AG20443 (cell line): ENCODE data around the gene PPP1R12A.
"Not testable (repeated sequence)": the region's sequence is repeated elsewhere in the genome, so short reads cannot be mapped to it uniquely, and the experiment has no call there.

Experiments
- DNase-seq: peaks from one replicate; pipeline ENCODE4 v3.0.0; 2012; ENCODE audit warnings: low spot score, mixed read lengths

Gene PPP1R12A

GRCh38 chr12:79891506-79892162, 43.3 kb downstream of the PPP1R12A start:
- no peak for DNase-seq

- no peak for DNase-seq
Measured at GRCh38 chr12:79887890-79888289, 47.0 kb downstream of the PPP1R12A start.

GRCh38 chr12:79886917-79887519, 47.9 kb downstream of the PPP1R12A start:
- no peak for DNase-seq

- DNase-seq: no peak
Measured at GRCh38 chr12:79885911-79886490, 48.9 kb downstream of the PPP1R12A start.

GRCh38 chr12:79884401-79885006, 50.4 kb downstream of the PPP1R12A start:
- DNase-seq: no peak

GRCh38 chr12:79883216-79883615, 51.7 kb downstream of the PPP1R12A start:
- no peak for DNase-seq

GRCh38 chr12:79881351-79881750, 53.5 kb downstream of the PPP1R12A start:
- no peak for DNase-seq

- DNase-seq: not testable (repeated sequence)
Measured at GRCh38 chr12:79878506-79878905, 56.4 kb downstream of the PPP1R12A start.

- DNase-seq: no peak
Measured at GRCh38 chr12:79877246-79877645, 57.7 kb downstream of the PPP1R12A start.

GRCh38 chr12:79874665-79875064, 60.2 kb downstream of the PPP1R12A start:
- DNase-seq: no peak

- no peak for DNase-seq
Measured at GRCh38 chr12:79873201-79873600, 61.7 kb downstream of the PPP1R12A start.

- DNase-seq: no peak
Measured at GRCh38 chr12:79871621-79872020, 63.3 kb downstream of the PPP1R12A start.

GRCh38 chr12:79870916-79871315, 64.0 kb downstream of the PPP1R12A start:
- DNase-seq: no peak

GRCh38 chr12:79859646-79860045, 75.3 kb downstream of the PPP1R12A start:
- no peak for DNase-seq

- DNase-seq: peak; percentile 44
Measured at GRCh38 chr12:79858518-79858917, 76.4 kb downstream of the PPP1R12A start.

- no peak for DNase-seq
Measured at GRCh38 chr12:79857675-79858074, 77.2 kb downstream of the PPP1R12A start.

GRCh38 chr12:79850610-79851299, 84.1 kb downstream of the PPP1R12A start:
- DNase-seq: no peak

GRCh38 chr12:79848339-79848738, 86.6 kb downstream of the PPP1R12A start:
- DNase-seq: no peak

GRCh38 chr12:79847417-79847816, 87.5 kb downstream of the PPP1R12A start:
- no peak for DNase-seq

- DNase-seq: peak; percentile 33
Measured at GRCh38 chr12:79844693-79845092, 90.2 kb downstream of the PPP1R12A start.

- no peak for DNase-seq
Measured at GRCh38 chr12:79843978-79844377, 90.9 kb downstream of the PPP1R12A start.

- DNase-seq: no peak
Measured at GRCh38 chr12:79842630-79843029, 92.3 kb downstream of the PPP1R12A start.

- DNase-seq: no peak
Measured at GRCh38 chr12:79841878-79842265, 93.0 kb downstream of the PPP1R12A start.
